Activated CD8-positive, alpha-beta memory T cell treated with anti-CD3 and anti-CD28 coated beads, Interleukin-2, amount 50 U/mL, for 4 hours (primary cell): ENCODE results near the gene RUNX1.

Experiments
- DNase-seq: peaks from one replicate; pipeline ENCODE4 v3.0.0-alpha.2; 2020

RUNX1 gene

DNA sequence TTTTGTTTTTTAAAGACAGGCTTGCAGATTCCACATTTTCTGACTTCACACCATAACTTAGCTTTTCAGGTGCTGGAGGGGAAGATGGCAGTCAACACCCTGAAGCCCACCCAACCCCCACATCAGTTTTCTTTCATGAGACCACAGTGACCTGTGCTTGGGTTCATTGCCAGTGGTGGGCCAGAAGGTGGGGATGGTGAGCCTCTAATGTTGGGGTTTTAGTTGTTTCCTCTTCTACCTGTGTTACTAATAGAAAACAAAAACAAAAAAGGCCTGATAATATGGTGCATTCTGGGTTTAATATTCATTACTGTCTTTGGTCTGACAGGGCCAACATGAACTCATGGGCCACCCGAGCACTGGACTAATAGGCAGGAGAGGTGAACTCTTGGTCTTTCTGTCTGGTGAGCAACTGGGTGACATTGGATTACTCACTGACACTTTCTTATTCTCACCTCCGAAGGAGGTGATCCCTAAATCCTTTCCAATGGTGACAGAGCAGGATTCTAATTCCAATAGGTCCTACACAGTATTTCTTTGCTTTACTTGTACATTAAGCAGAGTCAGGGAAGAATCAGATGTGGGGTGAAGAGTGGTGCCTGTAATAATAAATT is 247.5 kb downstream of the RUNX1 start:
- DNase-seq = no peak

DNA sequence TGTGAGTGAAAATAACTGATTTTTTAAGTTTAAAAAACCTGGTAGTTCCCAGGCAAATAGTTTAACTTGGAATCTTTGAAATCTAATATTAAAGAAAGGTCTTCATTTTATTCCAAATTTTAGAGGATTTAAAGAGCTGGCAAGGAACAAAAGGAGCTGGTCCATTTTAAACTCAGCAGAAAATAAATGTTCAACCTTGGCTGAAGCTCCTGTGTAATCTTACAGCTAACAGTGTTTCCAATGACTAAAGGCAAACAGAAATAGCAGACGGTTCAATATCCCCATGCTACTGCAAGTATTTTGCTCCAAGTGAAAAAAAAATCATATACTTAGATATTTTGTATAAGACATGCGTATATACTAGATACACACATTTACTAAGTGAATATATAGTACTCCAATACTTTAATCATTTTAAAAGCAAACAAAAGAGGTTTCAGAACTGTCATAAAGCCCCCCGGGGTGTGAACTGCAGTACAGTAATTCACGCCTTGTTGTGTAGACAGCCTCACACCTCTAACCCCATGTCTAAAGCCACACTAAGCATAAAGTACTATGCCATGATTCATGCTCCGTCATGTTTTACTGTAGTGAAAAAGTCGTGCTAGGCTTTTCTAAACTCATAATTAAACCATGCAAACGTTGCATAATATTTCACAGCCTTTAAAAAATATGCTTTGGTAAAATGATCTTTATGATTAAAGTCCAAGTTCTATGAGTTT is 248.1 kb downstream of the RUNX1 start:
- no peak for DNase-seq

DNA sequence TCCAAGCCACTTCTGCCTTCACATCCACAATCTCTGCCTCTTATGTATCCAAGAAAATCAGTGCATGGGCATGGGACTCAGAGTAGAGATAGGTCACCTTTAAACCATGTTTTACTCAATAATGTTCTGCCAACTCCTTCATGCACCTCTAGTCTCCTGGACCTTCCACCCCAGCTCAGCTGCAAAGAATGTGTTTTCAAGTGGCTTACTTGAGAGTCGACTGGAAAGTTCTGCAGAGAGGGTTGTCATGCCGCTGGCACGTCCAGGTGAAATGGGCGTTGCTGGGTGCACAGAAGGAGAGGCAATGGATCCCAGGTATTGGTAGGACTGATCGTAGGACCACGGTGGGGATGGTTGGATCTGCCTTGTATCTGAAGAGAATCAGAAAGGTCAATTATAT is 250.0 kb downstream of the RUNX1 start:
- DNase-seq = no peak

DNA sequence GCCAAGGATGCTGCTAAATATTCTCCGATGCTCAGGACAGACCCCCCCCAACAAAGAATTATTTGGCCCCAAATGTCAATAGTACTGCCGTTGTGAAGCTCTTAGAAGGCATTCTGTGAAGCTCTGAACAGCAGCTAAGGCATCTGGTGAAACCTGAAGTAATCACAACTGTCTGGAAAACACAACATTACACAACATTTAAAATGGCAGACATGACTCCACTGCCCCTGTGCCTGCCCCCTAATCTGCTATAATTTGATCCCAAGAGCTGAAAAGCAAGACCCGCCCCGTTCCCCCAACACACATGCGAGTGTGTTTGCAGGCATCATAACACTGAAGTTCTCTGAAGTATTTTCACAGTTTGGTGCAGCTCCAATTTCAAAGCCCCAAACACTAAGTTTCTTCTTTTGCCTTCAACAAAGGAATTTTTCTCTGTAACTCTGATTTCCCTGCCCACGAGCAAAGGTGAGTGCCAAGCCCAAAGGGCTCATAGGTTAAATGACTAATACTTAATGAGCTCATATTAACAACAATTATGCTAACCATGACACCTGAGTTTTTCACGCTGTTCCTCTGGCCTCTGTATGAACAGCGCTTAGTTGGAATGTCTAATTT is 251.1 kb downstream of the RUNX1 start:
- no peak for DNase-seq

DNA sequence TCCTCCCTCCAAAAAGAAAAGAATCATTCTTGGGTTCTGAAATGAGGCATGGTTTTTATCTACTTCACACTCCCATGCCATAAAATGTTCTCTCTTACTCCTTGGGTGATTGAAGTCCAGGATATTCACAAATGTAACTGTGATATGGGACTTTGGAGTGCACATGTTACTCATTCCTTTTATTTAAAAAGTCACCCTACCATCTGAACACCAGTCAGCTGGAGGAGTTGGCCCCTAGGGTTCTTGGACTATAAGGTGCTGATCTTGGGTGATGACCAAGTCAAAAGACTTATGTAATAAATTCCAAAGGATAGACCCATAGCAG is 251.9 kb downstream of the RUNX1 start:
- DNase-seq = no peak

DNA sequence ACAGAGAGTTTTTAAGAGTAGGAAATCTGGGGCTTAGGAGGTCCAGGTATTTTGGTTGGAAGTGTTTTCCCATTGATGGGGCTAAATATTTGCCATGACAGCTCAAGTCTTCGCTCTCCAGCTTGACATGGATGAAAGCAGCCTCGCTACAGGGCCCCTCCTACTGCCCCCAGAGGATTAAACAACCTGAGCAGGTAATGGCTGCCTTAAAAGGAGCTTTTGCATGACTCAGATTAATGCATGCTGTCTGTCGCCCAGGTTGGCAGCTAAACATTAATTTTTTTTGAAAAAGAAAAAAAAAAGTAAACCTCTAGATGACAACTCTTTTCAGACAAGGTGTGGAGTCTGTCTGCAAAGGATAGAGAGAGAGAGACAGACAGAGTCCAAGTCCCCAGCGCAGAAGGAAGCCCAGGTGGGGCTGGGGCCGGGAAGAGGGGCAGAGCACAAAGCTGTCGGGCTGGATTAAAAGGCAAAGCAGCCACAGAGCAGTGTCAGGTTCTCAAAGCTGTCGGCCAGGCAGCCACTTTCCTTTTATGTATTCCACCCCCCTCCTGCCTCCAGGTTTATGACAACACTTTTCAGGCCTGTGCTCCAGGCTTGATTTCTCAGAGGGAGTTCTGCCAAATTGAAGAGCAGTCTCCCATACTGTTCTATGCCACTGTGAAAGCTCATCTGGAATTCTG is 252.4 kb downstream of the RUNX1 start:
- no peak for DNase-seq

DNA sequence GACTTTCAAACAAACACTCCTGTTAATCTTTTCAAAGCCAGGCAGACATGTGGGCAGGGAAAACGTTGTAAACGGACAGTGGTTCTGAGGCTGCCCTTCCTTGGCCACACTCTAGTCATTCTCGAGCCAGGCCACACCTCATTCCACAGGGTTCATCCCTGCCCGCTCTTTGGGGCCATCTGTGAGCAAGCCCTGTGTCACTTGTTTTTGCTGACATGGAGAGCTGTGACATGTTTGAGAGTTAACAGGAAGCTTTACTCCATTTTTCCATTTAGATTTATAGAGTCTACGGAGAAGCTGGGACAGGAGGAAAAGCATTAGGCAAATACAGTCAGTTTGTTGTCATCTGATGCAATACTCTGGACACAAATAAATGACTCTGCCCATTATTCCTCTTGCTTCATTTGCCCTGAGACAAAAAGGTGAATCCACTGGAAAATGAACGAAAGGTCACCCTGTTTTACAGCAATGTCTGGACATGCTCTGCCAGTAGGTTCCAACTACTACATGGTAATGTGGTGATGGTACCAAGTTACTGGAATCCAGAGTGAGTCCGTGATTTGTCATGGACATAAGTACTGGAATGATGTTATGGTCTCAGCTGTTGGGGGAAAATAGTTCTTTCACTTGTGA is 253.4 kb downstream of the RUNX1 start:
- DNase-seq = no peak

DNA sequence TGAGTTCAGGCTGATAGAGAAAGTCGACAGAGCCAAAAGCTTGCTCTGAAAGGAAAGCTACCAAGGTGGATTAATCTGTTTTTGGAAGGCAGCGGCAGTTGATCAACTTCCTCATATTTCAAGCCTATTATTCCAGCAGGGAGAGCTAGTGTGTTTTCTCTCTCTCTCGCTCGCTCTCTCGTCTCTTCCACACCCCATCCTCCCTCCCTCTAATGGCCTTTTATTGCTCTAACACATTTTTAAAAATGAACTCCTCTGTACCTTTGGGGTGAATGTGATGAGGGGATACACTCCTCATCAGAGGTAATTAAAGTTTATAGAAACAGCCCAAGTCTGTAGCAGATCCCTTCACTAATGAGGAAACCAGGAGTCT is 253.9 kb downstream of the RUNX1 start:
- no peak for DNase-seq

DNA sequence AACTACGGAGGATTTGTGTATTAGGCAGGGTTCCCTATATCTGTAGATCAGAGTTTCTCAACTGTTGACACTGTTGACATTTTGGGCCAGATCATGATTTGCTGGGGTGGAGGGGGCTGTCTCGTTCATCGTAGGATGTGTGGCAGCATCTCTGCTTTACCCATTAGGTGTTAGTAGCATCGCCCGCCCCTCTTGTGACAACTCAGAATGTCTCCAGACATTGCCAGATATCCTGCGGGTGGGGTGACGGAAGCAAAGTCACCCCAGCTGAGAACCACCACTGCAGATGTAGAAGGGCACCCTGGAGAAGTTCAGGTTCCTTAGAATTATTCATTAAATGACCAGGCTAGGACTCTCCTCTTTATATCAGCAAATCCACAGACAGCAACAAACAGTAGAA is 254.4 kb downstream of the RUNX1 start:
- no peak for DNase-seq

DNA sequence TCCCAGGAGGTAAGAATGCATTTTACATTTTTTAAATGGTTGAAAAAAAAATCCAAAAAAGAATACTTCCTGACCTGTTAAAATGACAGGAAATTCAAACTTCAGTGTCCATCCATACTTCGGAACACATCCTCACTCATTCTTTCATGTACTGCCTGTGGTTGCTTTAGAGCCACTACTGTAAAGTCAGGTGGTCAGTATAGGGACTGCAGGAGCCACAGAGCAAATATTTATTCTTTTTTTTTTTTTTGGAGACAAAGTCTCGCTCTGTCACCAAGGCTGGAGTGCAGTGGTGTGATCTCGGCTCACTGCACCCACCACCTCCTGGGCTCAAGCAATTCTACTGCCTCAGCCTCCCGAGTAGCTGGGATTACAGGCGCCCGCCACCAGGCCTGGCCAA is 255.6 kb downstream of the RUNX1 start:
- no peak for DNase-seq

DNA sequence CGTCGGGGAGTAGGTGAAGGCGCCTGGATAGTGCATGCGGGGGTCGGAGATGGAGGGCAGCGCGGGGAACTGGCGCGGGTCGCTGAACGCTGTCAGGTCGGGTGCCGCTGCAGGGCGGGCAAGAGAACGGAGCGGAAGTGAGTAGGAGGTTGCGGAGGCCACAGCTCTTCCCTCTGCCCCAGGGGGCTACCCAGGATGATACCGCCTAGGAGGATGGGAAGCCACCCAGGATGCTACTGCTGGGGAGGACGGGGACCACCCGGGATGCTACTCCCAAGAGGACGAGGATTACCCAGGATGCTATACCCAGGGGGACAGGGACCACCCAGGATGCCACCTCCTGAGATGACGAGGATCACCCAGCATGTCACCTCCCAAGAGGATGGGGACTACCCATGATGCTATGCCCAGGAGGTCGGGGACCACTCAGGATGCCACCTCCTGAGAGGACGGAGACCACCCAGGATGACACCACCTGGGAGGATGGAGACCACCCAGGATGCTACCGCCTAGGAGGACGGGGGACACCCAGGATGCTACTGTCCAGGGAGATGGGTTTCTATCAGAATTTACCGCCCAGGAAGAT is 256.5 kb downstream of the RUNX1 start:
- no peak for DNase-seq

DNA sequence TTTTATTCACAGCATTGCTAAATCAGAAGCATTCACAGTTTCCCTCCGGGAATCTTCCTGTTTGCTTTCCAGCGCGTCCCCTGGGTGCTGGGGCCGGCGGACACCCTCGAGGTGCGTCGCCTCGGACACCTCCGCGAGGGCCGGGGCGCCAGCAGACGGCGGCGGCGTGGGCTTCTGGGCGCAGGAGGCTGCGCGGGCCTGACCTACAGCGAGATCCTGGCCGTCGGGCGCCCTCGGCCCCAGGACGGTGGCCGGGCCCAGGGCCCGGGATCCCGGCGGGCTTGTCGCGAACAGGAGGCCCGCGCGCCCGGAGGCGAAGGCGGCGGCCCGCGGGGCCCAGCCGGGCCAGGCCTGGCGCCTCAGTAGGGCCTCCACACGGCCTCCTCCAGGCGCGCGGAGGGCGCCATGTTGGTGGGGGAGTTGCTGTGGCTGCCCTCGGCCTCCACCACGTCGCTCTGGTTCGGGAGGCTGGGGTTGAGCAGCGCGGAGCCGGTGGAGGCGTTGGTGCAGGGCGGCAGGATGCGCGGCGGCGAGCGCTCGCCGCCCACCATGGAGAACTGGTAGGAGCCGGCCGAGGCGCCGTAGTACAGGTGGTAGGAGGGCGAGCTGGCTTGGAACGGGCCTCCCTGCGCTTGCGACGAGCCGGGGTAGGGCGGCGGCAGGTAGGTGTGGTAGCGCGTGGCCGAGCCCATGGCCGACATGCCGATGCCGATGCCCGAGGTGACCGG is 257.2 kb downstream of the RUNX1 start:
- DNase-seq = no peak

DNA sequence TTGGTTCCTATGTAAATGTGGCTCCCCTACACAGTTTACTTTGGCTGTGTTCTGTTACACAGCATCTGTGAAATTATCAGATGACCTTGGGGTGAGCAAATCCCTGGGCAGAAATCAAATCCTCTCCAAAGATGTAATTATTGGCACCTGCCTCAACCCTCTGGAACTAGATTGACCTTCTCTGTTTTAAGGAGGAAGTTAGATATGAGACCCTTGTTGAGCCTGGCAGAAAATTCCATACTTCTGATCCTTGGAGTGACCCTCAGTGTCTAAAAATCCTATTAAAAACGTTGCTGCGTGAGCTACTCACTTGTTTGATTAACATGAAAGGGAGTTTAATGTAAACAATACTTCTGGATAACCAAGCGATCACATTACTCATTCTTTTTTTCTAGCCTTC is 258.3 kb downstream of the RUNX1 start:
- DNase-seq = no peak

DNA sequence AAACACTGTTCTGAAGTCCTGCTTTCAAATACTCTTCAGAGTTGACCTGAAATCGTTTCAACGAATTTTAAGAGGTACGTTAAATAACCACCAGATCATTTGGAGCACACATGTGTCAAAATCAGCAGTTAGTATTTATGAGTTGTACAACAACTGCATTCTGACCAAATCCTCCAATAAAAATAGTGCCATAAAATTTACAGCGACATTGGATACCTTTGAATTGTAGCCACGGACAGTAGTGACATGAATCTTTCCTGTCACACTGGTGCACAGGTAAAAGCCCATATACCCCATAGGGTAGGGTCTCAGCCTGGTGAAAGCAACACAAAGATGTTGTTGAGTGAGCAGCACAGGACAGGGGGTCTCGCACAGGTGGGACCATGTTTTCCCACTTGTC is 258.8 kb downstream of the RUNX1 start:
- no peak for DNase-seq

DNA sequence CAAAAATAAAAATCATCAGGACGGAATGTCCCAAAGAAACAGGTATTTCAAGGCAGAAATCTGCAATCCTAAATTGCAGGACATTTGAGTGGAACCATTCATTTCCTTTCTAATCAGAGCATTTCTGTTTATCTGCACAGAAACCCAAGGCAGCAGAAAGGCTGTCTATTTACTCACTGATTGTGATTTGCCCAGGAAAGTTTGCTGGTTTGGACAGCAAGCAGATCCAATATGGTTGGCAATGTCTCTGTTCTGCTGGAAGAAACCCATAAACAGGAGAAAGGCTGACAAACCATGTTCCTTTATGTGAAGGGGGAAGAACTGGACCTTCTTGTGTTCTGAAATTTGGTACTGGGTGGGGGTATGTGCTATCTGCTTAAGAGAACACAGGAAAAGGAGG is 260.2 kb downstream of the RUNX1 start:
- no peak for DNase-seq

DNA sequence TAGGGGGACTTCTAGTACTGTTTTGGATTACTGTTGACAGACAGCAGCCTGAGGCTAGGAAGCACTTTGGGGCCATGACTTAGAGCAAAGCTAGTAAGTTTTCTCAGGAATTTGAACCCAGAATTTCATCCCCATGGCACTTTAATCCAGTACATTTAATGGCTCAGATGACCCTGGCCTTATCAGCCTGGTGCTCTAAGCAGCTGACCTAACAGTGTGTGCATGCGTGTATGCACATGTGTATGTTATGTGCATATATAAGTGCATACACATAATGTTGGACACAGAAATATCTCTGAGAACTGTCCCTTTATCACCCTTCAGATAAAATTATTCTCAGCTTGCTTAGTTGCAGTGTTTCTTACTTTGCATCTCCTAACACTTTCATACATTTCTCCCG is 265.3 kb downstream of the RUNX1 start:
- DNase-seq = no peak

DNA sequence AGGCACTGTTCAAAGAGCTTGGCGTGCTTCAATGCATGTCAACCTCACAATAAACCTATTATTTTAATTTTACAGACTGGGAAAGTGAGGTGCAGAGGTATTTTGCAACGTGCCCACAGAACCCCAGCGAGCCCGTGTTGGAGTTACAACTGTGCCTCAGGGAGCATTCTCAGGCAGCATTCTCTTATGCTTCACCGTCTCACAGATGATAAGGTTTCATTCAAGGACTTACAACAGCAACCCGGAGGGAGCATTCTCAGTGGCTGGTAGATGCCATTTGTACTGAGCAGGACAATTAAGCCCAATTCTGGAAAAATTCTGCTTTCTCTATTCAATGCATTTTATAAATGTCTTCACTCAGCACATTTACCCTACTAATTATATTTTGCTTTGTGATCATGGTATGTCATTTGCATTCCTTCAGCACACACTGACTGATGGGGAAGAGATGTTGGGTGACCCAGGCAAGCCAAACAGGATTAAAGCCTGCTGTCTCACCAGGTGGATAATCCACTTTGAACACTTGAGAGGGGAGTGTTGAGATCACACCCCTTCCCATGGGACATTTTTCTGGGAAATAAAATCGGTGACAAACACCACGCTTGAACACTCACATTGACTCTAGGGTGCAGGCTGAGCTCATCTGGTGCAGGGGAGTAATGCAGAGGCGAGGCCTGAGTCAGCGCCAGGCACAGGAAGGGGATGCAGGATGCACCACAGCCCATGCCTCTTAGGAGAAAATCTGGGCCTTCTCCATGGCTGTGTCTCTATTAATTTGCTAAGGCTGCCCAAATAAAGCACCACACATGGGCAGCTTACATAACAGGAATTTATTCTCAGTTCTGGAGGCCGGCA is 266.4 kb downstream of the RUNX1 start:
- no peak for DNase-seq

DNA sequence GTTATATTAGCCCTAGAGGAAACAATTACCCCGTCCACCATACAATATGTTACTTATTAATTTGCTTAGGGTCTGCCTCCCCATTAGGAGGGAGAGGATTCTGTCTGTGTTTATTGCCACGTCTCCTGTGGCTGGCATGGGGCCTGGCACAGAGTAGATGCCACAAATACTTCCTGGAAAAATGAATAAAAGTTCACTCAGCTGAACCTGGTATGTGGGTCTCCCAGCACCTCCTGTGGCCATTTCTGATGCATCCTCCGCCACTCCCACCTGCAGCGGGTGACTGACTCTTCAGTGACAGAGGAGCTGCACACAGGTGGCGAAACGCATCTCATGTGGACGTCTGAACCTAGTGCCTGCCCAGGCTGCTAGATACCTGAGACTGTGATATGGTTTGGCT is 267.6 kb downstream of the RUNX1 start:
- DNase-seq = no peak

DNA sequence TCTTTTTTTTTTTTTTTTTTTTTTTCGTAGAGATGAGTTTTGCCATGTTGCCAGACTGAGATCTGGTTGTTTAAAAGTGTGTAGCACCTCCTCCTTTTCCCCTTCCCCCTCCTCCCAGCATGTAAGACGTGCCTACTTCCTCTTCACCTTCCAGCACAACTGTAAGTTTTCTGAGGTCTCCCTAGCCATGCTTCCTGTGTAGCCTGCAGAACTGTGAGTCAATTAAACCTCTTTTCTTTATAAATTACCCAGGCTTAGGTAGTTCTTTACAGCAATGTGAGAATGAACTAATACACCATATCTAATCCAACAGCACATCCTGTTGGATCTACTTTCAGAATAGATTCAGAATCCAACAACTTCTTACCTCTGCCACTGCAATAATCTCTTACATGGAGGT is 269.2 kb downstream of the RUNX1 start:
- no peak for DNase-seq

DNA sequence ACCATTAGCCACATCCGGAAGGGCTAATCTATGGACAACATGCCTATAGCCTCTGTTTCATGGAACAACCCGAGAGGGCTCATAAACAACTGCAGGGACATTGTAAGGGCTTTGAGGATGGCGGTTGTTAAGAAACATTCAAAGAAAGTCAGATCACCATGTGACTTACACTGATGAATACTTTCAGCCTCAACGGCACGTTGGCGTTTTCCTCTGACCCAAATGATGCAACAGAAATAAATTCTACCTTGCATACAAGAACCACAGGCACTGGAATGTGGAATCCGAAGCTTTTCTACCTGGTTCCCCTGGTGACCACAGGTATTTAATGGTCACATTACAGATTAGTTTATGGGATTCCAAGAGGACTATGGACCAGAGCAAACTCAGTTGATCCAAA is 273.3 kb downstream of the RUNX1 start:
- DNase-seq = no peak

DNA sequence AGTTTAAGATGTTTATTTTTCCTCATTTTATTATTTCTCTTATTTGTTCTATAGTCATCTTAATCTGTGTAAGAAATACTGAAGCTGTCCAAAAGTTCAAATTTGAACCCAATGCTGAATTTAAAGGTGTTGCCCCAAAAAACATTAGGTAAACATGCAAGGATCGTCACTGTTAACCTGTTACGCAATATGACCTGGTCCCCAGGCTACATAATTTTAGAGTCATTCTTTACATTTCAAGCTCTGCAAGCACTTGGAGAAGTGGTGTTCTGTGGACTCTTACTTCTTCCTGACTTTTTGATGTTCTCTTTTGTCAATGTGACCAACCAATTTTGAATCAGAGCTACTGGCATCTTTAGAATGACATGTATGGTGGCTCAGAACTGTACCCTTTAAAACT is 274.4 kb downstream of the RUNX1 start:
- DNase-seq = no peak
